ENCODE measurements around the gene PPP1R16B. TPM values are rescaled to one million over a fixed set of nuclear protein-coding genes. Genes with fewer than 3 reads are reported as not detected.

The PPP1R16B gene
- total RNA-seq, 1 donor from 2014 or later, result not detected

DNA sequence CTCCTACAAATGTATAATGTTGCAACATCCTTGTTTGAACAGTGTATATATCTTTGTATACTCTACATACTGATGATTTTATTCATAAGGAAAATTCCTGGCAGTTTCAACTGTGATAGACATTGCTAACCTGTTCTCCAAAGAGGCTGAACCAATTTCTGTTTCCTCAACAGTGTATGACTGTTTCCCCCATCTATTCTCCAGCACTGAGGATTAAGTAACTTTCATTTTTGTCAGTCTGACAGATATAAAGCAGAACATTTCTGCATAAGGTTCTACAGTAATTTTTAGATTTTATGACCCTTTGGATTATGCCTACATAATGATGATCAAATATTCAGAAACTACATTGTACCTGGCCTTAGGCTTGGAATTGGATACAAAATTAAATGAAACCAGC, 9.9 kb downstream of the PPP1R16B start:
- TF ChIP-seq, protein P1, sequence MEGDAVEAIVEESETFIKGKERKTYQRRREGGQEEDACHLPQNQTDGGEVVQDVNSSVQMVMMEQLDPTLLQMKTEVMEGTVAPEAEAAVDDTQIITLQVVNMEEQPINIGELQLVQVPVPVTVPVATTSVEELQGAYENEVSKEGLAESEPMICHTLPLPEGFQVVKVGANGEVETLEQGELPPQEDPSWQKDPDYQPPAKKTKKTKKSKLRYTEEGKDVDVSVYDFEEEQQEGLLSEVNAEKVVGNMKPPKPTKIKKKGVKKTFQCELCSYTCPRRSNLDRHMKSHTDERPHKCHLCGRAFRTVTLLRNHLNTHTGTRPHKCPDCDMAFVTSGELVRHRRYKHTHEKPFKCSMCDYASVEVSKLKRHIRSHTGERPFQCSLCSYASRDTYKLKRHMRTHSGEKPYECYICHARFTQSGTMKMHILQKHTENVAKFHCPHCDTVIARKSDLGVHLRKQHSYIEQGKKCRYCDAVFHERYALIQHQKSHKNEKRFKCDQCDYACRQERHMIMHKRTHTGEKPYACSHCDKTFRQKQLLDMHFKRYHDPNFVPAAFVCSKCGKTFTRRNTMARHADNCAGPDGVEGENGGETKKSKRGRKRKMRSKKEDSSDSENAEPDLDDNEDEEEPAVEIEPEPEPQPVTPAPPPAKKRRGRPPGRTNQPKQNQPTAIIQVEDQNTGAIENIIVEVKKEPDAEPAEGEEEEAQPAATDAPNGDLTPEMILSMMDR (IDR thresholded peaks at IDR 0.05), result no peak
- Mint-ChIP-seq H3K36me3 (ENCODE audit: unreplicated experiment) (no peaks in the 10 kb centered on the region), H3K9me3 (ENCODE audit: unreplicated experiment) (no peaks in the 10 kb centered on the region), H3K4me3 (ENCODE audit: unreplicated experiment) (no peak overlapping the region), H3K4me1 (ENCODE audit: unreplicated experiment) (no peaks in the 10 kb centered on the region), H3K27ac (ENCODE audit: unreplicated experiment) (no peak overlapping the region), H3K27me3 (ENCODE audit: unreplicated experiment) (peaks cover 46% of the 10 kb centered on the region)
- DNase-seq (ENCODE audit: extremely low spot score, unreplicated experiment), result no peak

DNA sequence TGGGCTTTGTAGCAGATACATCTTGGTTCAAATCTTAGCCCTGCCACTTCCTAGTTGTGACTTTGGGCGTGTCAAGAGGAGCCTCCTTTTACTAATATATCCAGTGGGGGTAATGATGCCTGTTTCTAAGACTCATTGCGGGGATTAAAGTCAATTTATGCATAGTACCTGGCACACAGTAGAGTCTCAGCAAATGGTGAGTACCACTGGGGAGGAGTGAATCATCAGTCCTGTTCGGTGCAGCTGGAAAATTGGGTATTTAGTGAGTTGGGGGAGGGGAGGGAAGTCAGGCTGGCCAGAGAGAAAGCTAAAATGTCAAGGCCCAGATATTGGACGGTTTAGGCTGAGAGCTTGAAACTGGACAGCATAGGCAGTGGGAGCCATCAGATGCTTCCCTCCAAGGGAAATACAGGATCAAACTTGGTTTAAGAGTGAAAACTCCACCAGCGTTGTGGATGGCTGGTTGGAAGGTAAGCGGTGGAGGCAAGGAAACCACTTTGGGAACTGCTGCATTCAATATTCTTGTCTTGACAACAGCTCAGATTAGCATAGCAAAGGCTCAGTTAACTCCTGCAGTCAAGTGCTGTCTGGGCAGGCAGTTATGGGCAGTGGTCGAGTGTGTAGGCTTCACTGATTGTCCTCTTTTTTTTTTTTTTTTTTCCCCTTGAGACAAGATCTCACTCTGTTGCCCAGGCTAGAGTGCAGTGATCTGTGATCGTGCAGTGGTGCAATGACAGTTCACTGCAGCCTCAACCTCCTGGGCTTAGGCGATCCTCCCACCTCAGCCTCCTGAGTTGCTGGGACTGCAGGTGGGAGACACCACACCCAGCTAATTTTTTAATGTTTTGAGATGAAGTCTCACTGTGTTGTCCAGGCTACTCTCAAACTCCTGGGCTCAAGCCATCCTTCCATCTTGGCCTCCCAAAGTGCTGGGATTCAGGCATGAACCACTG, 12.9 kb downstream of the PPP1R16B start:
- H3K9me3 Mint-ChIP-seq (ENCODE audit: unreplicated experiment), result peaks cover 5% of the 10 kb centered on the region
- no peaks in the 10 kb centered on the region for H3K36me3 Mint-ChIP-seq (ENCODE audit: unreplicated experiment)
- H3K4me3 Mint-ChIP-seq (ENCODE audit: unreplicated experiment), result no peak overlapping the region
- H3K27me3 Mint-ChIP-seq (ENCODE audit: unreplicated experiment), result peaks cover 52% of the 10 kb centered on the region
- DNase-seq (ENCODE audit: extremely low spot score, unreplicated experiment), result no peak
- no peak overlapping the region for H3K27ac Mint-ChIP-seq (ENCODE audit: unreplicated experiment)
- TF ChIP-seq, protein P1 (IDR thresholded peaks at IDR 0.05), result no peak
- H3K4me1 Mint-ChIP-seq (ENCODE audit: unreplicated experiment), result no peaks in the 10 kb centered on the region

DNA sequence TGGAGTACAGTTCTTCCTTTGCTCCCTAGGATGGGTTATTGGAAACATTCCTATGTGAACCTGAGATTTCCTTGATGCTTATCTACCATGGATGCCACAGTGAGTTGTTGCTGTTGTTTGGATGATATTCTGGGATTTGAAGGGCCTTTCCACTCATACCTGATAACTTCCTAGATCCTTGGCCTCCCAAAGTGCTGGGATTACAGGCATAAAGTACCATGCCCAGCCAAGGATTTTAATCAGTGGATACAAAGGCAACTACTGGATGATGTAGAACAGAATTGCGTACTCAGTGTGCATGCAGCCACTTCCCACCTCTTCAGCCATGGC, 20.0 kb downstream of the PPP1R16B start:
- no peaks in the 10 kb centered on the region for H3K4me1 Mint-ChIP-seq (ENCODE audit: unreplicated experiment)

DNA sequence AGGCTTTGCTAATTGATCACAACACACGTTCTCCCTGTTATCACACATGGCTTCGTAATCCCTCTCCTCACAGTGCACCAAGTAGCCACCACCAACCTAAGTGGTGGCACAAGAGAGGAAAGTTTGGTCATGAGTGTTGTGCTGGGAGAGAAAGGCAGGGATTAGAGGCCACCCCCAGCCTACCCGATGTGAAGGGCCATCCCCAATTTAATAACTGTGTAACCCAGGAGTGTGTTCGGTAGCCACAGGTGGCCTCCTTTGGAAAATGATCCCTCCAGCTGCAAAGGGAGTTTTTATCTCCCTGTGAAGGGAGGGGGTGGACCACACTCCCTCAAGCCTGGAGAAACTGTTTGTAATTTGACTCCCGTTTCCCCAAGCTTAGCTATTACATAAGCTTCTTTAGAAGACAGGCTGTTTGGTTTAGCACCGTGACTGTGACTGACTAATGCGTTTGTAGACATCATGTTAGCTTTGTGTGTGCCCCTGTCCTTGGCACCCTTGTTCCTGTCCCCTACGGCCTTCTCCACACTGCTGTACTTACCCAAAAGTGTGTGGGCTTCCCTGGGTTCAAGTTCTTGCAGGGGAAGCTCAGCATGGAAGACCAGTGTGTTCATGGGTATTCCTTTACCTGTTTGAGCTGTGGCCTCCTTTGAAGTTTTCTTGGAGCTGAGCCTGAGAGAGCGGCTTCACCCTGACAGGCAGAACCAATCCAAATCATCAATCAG, 20.6 kb downstream of the PPP1R16B start:
- H3K9me3 Mint-ChIP-seq (ENCODE audit: unreplicated experiment), result peaks cover 5% of the 10 kb centered on the region

More for the DNA sequence above, 20.0 kb downstream of the PPP1R16B start:
- TF ChIP-seq, protein P1 (IDR thresholded peaks at IDR 0.05), result no peak
- Mint-ChIP-seq H3K9me3 (ENCODE audit: unreplicated experiment) (peaks cover 5% of the 10 kb centered on the region), H3K36me3 (ENCODE audit: unreplicated experiment) (no peaks in the 10 kb centered on the region), H3K4me3 (ENCODE audit: unreplicated experiment) (no peak overlapping the region), H3K27ac (ENCODE audit: unreplicated experiment) (no peak overlapping the region), H3K27me3 (ENCODE audit: unreplicated experiment) (peaks cover 34% of the 10 kb centered on the region)
- DNase-seq (ENCODE audit: extremely low spot score, unreplicated experiment), result no peak

More for the DNA sequence above, 20.6 kb downstream of the PPP1R16B start:
- no peak overlapping the region for H3K27ac Mint-ChIP-seq (ENCODE audit: unreplicated experiment)
- TF ChIP-seq, protein P1 (IDR thresholded peaks at IDR 0.05), result no peak
- no peak overlapping the region for H3K4me3 Mint-ChIP-seq (ENCODE audit: unreplicated experiment)
- H3K27me3 Mint-ChIP-seq (ENCODE audit: unreplicated experiment), result peaks cover 32% of the 10 kb centered on the region
- H3K36me3 Mint-ChIP-seq (ENCODE audit: unreplicated experiment), result no peaks in the 10 kb centered on the region
- DNase-seq (ENCODE audit: extremely low spot score, unreplicated experiment), result no peak
- no peaks in the 10 kb centered on the region for H3K4me1 Mint-ChIP-seq (ENCODE audit: unreplicated experiment)
